ENCODE data around the gene REV1.
"Not testable (repeated sequence)": the region's sequence is repeated elsewhere in the genome, so short reads cannot be mapped to it uniquely, and the experiment has no call there.

REV1 gene

GRCh38 chr2:99514357-99514756 lies 24.5 kb upstream of the REV1 start:
- no peak overlapping the region for H3K4me3 ChIP-seq (ENCODE audit: low read depth, low read length)
- no peak for DNase-seq (ENCODE audit: low read depth)
- no peak for TF ChIP-seq CTCF (IDR thresholded peaks at IDR 0.05; ENCODE audit: low read depth, low read length, missing control alignments)
- in situ Hi-C loops (cut with HindIII; ENCODE audit: low sequenced_read_pairs) = no loop called here

- TF ChIP-seq CTCF (IDR thresholded peaks at IDR 0.05; ENCODE audit: low read depth, low read length, missing control alignments) = no peak
- in situ Hi-C loops (cut with HindIII; ENCODE audit: low sequenced_read_pairs) = no loop called here
- H3K4me3 ChIP-seq (ENCODE audit: low read depth, low read length) = no peak overlapping the region
- DNase-seq (ENCODE audit: low read depth) = no peak
Observed at GRCh38 chr2:99512181-99512591, 22.4 kb upstream of the REV1 start.

- no peak for TF ChIP-seq CTCF (IDR thresholded peaks at IDR 0.05; ENCODE audit: low read depth, low read length, missing control alignments)
- no peak overlapping the region for H3K4me3 ChIP-seq (ENCODE audit: low read depth, low read length)
- DNase-seq (ENCODE audit: low read depth) = no peak
- in situ Hi-C loops (cut with HindIII; ENCODE audit: low sequenced_read_pairs) = no loop called here
Observed at GRCh38 chr2:99509387-99509786, 19.6 kb upstream of the REV1 start.

GRCh38 chr2:99507937-99508818 lies 18.4 kb upstream of the REV1 start:
- H3K4me3 ChIP-seq (ENCODE audit: low read depth, low read length) = no peak overlapping the region
- DNase-seq (ENCODE audit: low read depth) = no peak
- in situ Hi-C loops (cut with HindIII; ENCODE audit: low sequenced_read_pairs) = no loop called here
- no peak for TF ChIP-seq CTCF (IDR thresholded peaks at IDR 0.05; ENCODE audit: low read depth, low read length, missing control alignments)

- in situ Hi-C loops (cut with HindIII; ENCODE audit: low sequenced_read_pairs) = no loop called here
- no peak overlapping the region for H3K4me3 ChIP-seq (ENCODE audit: low read depth, low read length)
- no peak for DNase-seq (ENCODE audit: low read depth)
- no peak for TF ChIP-seq CTCF (IDR thresholded peaks at IDR 0.05; ENCODE audit: low read depth, low read length, missing control alignments)
Observed at GRCh38 chr2:99504844-99505584, 15.2 kb upstream of the REV1 start.

GRCh38 chr2:99503662-99504416 lies 14.0 kb upstream of the REV1 start:
- DNase-seq (ENCODE audit: low read depth); H3K4me3 ChIP-seq (ENCODE audit: low read depth, low read length); in situ Hi-C loops (cut with HindIII; ENCODE audit: low sequenced_read_pairs): not testable (repeated sequence)

All from astrocyte of the cerebellum (primary cell).